ENCODE data around the gene SCAI.
"Not testable (repeated sequence)": the region's sequence is repeated elsewhere in the genome, so short reads cannot be mapped to it uniquely, and the experiment has no call there.

The SCAI gene

DNA sequence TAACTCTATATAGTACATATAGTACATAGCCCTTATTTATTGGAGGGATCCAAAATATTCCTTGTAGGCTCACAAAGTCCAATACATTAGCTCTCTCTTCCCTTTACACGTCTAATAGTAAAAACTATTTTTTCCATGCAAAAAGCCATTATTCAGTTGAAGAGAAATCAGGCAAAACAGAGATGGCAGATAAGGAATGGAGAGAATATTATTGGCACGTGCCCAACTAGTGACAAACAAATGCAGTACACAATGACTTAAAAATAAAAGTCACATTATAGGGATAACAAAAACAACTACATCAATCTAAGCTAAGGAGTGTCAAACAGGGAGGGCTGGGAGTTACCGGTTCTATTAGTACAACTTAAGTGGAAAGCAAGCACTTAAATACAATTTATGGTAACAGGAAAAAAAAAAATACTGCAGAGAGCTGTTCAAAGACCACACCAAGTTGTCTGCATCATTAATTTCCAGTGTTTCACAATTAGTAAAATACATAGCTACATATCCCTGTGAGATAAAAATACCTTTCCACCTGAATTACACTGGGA is 4.1 kb upstream of the SCAI start:
- no peak for DNase-seq

DNA sequence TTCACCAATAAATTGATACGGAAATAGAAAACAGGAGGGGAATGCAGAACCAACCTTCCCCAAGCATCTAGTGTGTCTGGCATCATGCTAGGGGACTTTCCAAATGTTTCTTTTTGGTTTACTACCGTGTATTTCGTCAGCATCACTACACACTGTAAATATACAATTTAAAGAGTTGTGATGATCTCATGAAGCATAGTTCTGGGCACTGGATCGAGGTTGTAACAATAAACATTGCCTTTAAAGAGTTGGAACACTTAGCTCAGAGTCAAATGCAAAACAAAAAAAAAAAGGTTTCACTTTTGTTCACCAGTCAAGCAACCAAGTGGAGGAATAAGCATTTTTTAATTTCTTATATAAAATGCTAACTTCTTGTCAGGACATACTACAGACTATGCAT is 2.9 kb upstream of the SCAI start:
- DNase-seq = no peak

DNA sequence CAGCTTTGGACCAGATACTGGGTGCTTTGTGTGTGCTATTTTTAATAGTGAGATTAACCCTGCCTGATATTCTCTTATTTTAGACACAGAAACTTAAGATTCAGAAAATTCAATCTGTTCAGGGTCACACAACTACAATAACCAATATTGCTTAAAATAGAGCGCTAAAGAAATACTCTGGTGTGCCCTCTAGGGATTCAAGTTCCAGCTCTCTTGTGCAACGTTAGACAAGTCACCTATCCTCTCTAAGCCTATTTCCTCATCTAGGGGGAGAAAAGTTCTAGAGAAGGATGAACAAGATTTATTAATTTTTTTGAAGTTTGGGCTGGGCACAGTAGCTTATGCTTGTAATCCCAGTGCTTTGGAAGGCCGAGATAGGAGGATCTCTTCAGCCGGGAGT is 2.1 kb upstream of the SCAI start:
- DNase-seq = no peak

DNA sequence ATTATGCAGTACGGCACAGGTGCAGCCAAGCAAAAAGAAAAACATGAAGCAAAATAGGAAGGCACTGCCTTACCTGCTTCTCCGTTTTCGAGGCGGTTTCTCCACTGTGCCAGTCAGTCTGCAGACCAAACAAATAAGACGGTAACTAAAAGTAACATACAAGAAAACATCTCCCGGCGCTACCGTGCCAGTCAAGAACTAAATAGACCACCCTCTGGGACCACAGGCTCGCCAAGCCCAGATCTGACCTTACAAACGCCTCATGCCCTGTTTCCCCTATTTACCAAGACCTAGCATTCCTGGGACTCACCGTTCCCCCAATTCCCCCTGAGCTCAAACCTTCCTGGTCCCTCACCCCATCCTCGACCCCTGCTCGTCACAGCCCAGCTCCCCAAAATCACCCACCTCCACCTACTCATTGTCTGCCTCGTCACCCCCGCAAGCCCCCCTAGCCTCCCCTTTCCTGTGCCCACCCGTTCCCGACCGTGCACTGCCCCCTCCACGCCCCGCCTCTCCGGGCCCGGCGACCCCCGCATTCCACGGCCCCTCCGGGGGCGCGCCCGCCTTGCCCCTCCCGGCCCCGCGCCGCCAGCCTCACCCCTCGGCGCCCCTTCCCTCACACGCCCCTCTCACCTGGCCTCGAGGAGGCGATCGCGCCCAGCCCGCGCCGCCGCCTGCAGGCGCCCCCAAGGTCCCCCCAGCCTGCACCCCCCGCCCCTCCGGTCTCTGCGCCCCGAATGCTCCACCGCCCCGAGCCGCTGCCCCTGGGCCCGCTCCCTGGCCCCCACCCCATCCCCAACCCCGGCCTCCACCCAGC is 560 bp downstream of the SCAI start:
- no peak for DNase-seq

DNA sequence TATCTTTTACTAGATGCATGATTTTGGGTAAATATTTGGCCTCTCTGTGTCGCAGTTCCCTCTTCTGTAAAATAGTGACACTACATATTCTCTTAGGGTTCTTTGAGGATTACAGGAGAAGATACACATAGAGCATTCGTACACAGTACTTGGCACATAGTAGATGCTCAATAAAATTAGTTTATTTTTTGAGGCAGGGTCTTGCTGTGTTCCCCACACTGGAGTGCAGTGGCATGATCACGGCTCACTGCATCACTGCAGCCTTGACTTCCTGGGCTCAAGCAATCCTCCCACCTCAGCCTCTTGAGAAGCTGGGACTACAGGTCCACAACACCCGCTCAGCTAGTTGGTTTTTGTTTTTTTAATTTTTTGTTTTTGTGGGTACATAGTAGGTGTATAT is 1.6 kb downstream of the SCAI start:
- no peak for DNase-seq

DNA sequence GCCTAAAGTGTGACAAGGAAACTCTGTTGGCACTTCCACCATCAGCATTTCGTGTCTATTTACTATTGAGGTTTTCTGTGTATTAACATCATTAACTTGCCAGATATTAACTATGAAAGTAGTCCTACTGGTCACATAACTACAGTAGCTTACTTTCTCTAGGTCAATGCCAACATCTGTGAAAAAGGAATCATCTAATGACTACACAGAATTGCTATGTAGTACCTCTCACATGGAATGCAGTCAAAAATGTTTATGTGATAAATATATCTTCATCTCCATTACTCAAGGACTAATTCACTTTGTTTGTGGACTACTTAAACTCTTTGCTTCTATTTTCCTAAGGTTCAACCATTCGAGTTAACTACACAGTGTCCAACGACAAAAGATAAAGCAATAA is 2.1 kb downstream of the SCAI start:
- DNase-seq = no peak

DNA sequence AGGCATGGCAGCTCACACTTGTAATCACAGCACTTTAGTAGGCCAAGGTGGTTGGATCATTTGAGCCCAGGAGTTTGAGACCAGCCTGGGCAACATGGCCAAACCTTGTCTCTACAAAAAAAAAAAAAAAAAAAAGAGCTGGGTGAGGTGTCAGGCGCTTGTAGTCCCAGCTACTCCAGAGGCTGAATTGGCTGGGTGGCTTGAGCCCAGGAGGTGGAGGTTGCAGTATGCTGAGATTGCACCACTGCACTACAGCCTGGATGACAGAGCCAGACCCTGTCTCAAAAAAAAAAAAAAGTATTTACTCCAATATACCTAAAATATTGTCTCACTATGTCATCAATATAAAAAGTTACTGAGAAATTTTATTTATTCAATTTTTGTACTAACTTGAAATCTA is 2.8 kb downstream of the SCAI start:
- DNase-seq = no peak

DNA sequence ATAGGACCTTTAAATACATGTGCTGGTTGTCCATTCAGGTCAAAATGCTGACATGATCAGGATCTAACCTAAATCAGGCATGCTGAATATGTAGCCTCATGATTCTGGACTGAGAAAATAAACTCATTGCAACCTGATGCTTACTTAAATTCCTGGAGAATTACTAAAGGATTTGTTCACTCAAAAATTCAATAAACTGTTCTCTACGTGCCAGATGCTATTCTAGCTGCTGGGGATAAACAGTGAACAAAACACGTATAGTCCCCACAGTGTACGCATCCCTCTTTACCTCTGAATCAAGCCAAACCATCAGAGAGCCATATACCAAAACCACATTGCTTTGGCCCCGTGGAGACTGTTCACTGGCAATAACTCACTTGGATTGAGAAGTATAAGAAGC is 6.1 kb downstream of the SCAI start:
- DNase-seq = no peak

DNA sequence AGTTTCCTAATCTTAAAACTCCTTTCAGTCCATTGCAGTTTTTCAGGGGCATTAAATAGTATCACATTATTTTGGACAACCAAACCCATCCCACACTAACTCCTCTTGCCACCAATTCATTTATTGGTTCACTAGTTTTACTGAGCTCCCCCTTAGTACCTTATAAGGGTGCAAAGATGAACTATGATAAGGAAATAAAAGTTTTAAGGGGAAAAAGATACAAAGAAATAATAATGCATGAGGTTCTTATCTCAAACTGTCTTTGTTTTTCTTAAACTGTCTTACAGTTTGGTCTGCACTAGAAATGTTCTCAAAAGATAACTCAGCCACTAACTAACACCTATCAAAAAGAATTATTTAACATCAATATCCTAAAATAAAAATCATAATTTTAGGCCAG is 8.4 kb downstream of the SCAI start:
- DNase-seq = no peak

DNA sequence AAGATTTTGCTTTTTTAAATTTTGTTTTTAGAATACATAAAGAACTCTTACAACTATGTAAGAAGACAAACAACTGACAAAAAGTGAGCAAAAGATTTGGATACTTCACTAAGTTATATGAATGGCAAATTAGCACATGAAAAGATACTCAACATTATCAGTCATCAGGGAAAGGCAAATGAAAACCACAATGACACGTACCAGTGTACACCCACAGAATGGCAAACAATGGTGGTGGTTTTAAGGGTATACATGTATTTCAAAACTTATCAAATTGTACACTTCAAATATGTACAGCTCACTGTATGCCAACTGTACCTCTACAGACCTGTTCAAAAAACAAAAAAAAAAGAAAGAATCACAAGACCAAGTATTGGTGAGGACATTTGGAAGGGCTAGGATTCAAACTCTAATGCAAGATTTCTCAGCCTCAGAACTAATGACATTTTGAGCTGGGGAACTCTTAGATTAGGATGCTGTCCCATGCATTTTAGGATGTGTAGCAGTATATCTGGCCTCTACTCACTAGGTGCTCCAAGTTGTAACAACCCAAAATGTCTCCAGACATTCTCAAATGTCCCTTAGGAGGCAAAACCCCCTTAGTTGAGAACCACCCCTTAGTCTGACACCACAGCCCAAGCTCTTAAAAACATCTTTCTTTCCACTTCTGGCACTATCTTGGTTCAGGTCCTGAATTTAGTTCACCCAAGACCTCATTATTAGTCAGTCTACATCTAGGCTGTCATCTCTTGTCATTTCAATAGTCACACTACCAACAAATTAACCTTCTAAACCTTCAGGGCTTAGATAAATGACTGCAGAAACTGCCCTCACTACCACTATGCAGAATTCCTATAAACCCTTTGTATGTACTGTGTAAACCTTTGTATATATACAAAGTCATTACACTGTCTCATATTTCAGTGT is 9.7 kb downstream of the SCAI start:
- no peak for DNase-seq

DNA sequence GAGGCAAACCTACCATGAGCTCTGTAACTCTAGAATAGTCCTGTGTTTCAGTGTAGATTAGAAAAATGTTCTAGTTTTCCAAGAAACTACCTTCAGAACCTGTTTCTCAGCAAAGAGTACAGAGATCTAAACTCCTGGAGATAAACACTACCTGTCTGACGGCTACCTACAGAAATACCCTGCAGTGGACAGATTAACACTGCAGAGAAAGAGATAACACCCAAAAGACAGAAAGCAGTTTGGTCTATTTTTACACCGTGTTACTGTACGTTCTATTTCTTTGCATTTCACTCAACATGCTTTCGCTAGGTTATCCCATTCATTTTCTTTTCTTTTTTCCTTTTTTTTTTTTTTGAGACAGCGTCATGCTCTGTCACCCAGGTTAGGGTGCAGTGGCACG is 11.6 kb downstream of the SCAI start:
- DNase-seq = no peak

DNA sequence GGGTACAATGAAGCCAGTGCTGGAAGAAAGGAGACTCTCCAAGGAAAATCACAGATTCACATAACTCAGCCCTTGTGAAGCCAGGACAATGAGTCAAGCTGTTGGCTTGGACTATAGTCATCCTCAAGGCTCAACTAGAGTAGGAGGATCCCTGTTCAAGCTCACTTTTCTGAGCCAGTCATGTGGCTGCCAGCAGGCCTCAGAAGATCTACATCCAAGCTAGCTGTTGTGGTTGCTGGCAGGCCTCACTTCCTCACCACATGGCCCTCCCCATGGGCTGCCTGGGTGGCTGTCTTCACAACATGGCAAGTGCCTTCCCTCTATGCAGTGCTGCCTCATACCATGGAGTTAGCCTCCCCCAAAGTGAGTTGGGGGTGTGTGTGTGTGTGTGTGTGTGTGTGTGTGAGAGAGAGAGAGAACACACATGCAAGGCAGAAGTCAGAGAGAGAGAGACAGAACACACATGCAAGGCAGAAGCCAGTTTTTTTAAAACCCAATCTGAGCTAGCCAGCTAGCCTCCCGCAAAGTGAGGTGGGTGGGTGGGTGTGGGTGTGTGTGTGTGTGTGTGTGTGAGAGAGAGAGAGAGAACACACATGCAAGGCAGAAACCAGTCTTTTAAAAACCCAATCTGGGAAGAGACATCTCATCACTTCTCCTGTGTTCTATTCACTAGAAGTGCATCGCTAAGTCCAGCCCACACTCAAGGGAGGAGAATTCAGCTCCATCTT is 17.1 kb downstream of the SCAI start:
- peak; percentile 5 for DNase-seq

DNA sequence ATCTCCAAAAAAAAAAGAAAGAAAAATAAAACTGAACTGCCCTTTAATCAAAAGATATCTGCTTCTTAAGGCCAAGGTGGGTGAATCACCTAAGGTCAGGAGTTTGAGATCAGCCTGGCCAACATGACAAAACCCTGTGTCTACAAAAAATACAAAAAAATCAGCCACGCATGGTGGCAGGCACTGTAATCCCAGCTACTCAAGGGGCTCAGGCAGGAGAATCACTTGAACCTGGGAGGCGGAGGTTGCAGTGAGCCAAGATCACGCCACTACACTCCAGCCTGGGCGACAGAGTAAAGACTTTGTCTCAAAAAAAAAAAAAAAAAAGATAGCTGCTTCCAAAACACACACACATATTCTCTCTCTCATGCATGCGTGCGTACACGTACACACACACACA is 17.8 kb downstream of the SCAI start:
- DNase-seq = no peak

DNA sequence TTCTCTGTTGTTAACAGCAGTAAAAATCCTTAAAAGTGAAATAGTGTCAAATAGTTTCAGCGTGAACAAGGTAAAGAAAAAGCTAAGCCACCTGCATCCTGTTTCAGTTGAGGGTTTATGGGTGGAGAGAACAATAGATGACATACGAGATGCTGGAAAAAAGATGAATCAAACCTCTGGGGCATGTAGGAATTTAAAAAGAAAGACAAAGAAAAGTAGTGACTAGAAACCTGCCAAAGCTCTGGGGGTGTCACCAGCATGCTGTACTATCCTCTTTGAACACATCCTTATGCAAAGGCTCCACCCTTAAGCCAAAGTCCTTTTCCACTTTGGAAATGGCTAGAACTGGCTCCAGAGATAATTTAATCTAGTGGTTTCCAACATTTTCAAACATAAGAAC is 22.2 kb downstream of the SCAI start:
- no peak for DNase-seq

DNA sequence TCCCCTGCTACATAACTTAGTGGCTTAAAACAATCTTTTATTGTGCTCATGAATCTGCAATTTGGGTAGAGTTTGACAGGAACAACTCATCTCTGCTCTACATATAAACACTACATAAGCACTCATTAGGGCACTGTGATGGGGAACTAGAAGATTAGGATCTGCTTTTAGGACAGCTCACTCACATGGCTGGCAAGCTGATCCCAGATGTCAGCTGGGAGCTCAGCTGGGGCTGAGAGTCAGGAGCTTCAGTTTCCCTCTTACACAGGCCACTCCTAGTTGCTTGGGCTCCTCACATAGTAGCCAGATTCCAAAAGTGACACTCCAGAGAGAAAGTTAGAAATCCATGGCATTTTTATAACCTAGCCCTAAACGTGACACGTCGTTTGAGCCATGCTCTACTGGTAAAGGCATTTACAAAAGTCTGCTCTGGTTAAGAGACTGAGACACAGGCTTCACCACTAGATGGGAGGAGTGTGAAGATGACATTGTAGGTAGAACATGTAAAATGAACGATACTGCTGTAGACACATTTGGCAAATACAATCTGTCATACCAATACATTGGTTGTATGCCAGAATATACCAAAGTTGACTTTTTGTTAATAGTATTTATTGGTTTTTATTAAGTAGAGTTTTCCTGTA is 23.6 kb downstream of the SCAI start:
- no peak for DNase-seq

DNA sequence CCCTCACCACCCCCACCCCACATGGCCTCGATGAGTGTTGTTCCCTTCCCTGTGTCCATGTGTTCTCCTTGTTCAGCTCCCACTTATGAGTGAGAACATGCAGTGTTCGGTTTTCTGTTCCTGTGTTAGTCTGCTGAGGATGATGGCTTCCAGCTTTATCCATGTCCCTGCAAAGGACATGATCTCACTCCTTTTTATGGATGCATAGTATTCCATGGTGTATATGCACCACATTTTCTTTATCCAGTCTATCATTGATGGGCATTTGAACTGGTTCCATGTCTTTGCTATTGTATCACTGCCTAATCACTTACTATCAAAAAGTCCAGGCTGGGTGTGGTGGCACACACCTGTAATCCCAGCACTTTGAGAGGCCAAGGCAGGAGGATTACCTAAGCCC is 24.6 kb downstream of the SCAI start:
- DNase-seq = not testable (repeated sequence)

DNA sequence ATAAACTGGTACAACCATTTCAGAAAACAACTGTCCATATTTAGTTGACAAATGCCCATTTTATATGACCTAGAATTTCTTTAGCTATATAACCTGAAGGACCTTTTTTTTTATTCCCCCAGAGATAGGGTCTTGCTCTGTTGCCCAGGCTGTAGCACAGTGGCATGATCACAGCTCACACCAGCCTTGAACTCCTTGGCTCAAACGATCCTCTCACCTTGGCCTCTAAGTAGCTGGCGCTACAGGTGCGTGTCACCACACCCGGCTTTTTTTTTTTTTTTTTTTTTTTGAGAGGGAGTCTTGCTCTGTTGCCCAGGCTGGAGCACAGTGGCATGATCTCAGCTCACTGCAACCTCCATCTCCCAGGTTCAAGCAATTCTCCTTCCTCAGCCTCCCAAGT is 28.8 kb downstream of the SCAI start:
- not testable (repeated sequence) for DNase-seq

DNA sequence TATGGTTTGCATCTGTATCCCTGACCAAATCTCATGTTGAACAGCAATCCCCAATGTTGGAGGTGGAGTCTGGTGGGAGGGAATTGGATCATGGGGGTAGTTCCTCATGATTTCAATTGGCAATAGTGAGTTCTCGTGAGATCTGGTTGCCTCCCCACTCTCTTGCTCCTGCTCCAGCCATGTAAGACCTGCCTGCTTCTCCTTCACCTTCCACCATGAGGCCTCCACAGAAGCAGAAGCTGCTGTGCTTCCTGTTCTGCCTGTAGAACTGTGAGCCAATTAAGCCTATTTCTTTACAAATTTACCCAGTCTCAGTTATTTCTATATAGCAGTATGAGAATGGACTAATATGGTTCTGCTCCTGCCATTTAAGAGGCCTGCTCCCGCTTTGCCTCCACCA is 32.9 kb downstream of the SCAI start:
- DNase-seq = no peak

DNA sequence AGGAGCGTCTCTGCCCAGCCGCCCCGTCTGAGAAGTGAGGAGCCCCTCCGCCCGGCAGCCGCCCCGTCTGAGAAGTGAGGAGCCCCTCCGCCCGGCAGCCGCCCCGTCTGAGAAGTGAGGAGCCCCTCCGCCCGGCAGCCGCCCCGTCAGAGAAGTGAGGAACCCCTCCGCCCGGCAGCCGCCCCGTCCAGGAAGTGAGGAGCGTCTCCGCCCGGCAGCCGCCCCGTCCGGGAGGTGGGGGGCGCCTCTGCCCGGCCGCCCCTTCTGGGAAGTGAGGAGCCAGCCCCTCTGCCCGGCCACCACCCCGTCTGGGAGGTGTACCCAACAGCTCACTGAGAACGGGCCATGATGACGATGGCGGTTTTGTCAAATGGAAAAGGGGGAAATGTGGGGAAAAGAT is 34.8 kb downstream of the SCAI start:
- not testable (repeated sequence) for DNase-seq

DNA sequence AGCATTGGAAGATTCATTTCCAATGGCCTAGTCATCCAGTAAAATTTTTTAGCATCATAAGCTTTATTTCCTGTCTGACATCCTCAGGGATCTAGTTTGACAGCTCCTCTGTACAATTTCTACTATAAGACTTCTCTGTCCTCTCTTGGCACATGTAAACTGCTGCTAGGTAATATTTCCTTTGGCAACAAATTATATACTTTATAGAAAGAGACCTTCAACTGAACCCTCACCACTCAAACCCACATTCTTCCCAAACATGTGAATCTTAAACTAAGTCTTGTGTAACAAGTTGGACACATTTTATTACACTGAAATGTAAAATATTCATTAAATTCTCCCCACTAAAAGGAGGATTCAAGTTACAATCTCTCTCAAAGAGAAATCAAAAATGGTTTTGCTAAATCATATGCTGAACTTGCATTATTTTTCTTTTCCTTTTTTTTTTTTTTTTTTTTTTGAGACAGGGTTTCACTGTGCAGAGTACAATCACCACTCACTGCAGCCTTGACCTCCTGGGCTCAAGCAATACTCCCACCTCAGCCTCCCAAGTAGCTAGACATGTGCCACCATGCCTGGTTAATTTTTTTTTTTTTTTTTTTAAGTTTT is 36.9 kb downstream of the SCAI start:
- no peak for DNase-seq

DNA sequence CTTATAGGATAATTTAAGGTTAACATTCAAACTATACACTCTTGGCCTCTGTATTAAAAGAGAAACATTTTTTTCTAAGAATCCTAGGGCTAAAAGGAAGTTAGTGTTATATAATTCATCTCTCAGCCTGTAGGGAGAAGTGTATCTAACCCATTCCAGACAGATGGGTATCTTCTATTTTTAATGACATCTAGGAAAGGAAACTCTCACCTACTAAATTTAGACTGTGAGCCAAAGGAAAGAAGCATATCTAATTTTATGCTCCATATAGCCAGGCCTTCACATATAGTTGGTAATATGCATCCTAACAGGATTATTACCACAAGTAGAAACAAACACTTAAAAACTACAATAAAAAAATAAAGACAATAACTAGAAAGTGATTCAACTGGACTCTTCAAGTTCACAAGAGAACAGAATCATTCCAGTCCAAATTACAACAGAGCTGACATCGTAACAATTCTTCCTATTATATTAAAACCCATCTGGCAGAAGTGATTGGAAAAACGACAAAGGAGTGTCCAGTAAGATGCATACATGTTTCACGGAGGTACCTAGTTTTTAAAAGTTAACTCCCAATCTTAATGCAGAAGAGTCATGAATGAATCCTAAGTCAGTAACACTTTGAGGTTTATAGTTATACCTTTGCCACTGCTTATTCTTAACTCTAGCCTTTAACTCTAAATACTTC is 39.4 kb downstream of the SCAI start:
- DNase-seq = no peak

DNA sequence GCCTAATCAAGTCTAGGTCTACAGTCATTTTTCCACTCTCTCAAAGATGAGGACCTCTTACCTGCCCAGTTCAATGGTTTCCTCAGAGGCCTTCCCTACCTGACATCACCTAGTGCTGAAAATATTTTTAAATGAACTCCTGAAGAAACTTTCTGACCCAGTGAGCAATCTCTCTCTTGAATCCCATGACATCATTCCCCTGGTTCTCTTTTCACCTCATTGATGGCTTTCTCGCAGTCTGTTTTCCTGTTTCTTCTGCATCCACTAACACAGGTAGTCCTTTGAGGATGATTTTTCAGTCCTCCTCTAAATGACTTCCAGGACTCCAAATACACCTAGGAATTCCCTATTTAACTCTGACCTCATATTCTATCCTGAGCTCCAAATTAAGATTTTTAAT is 40.3 kb downstream of the SCAI start:
- no peak for DNase-seq
